CD4-positive, alpha-beta T cell treated with Interleukin-4 for 1 hour (primary cell): ENCODE data around the gene TRDN.
"Not testable (repeated sequence)": the region's sequence is repeated elsewhere in the genome, so short reads cannot be mapped to it uniquely, and the experiment has no call there.

Experiments used
- DNase-seq, 2 donors: peaks; one replicate each; pipeline ENCODE4 v3.0.0-alpha.2; 2020 to 2022

TRDN gene

GRCh38 chr6:123629258-123629941 lies 7.3 kb downstream of the TRDN start:
- no peak for DNase-seq

DNA sequence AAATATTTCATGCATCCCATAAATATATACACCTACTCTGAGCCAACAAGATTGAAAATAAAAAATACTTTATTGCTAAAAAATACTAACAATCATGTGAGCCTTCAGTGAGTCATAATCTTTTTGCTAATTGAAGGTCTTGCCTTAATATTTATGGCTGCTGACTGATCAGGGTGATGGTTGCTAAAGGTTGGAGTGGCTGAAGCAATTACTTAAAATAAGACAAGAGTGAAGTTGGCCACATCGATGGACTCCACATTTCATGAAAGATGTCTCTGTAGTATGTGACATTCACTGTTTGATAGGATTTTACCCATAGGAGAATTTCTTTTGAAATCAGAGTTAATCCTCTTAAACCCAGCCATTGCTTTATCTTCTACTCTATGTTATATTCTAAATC lies 11.1 kb downstream of the TRDN start:
- DNase-seq, result no peak

- no peak for DNase-seq
These were observed 14.0 kb downstream of the TRDN start for GRCh38 chr6:123622780-123623179.

GRCh38 chr6:123619156-123619555 lies 17.6 kb downstream of the TRDN start:
- DNase-seq, result no peak

DNA sequence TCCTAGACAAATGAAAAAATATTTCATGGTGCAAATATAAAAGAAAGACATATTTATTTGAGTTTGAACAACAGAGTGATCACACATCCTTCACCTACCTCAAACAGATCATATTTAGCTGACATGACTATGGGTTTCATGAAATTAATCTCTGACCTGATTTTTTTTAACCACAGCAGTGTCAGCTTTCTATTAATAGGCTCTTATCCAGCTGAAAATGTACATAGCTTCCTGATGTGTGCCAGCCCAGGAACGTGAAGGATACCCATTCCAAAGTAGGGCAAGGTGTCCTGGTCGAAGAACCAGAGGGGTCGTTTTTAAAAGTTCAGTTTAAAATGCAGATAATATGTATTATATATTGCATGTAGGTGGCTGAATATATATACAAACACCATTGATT lies 19.8 kb downstream of the TRDN start:
- no peak for DNase-seq

- no peak for DNase-seq
These were observed 20.7 kb downstream of the TRDN start for GRCh38 chr6:123616016-123616415.

GRCh38 chr6:123610779-123611178 lies 26.0 kb downstream of the TRDN start:
- no peak for DNase-seq

GRCh38 chr6:123604067-123604466 lies 32.7 kb downstream of the TRDN start:
- no peak for DNase-seq

GRCh38 chr6:123598011-123598410 lies 38.7 kb downstream of the TRDN start:
- DNase-seq, result no peak

DNA sequence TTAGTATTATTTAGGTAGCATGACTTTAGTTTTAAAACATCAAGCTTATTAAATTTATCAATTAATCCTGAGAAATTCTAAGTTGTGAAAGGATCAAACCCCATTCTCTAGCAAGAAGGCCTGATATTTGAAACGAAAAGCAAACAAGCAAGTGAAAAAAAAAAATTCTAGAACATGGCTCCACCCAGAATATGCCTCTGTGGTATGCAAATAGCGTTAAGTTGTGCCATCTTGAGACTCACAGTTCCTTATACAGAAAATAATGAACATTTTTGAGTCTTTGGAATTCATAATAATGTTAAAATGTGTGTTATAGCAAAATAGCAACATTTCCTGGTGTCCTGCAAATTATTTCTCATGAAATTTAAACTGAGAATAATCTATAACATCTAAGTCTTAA lies 42.0 kb downstream of the TRDN start:
- no peak for DNase-seq

GRCh38 chr6:123592426-123592825 lies 44.3 kb downstream of the TRDN start:
- no peak for DNase-seq

DNA sequence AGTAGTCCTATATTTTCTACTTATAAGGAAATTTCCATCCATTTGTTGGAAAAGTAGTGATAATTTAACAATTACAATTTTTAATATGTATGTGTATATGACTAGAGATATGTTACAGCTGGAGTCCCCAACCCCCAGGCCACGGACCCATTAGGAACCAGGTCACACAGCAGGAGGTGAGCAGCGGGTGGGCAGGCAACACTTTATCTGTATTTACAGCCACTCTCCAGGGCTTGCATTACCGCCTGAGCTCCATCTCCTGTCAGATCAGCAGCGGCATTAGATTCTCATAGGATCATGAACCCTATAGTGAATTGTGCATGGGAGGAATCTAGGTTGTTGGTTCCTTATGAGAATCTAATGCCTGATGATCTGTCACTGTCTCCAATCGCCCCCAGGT lies 46.8 kb downstream of the TRDN start:
- no peak for DNase-seq

DNA sequence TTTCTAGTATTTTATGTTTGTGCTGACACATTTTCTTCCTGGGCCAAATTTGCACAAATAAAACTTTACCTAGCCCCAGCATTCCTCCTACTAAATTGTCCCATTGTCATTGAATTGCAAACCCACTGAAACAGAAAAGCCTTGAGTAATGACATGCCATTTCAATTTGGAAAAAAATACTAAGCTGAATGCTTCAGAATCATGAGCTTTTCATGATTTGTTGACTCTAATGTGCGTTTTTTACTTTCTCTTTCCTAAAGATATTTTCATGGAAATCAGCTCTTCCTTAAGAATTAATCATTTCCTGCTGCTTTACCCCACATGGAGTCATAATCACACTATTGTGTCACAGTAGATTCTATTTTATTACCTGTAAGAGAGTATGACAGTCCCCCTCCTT lies 47.4 kb downstream of the TRDN start:
- DNase-seq, result no peak

DNA sequence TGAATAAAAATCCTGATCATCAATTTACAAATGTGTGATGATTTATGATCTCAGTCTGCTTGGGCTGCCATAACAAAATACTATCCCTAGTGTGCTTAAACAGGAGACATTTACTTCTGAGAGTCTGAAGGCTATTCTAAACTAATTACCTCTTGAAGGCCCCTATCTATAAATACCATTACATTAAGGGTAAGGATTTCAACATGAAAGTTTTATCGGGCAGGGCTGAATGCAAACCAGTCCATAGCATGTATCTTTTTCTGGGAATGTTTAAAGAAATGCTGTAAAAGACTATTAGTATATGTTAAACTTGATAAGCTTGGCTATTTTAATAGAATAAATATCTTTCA lies 48.2 kb downstream of the TRDN start:
- DNase-seq, result no peak

GRCh38 chr6:123587838-123588545 lies 48.8 kb downstream of the TRDN start:
- DNase-seq, result no peak

- not testable (repeated sequence) for DNase-seq
These were observed 49.3 kb downstream of the TRDN start for GRCh38 chr6:123587407-123587806.

GRCh38 chr6:123580331-123580730 lies 56.4 kb downstream of the TRDN start:
- DNase-seq, result no peak

DNA sequence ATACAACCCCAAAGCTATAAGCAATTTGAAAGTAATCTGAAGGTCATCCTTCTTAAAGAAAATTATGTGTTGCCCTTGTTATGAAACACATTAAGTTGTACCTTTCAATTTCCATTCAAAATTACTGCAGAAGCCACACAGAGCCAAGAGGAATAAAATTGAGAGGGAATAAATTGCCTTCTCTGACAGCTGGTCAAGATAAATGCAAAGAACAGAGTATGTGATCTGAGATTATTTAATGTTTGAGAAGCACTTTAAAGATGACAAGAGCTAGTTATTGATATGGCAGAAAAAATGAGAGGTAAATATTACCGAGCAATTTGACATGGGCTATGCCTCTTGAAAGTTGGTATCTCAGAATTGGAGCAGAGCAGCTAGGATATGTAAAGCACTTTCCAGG lies 61.6 kb downstream of the TRDN start:
- DNase-seq, result no peak

- DNase-seq, result no peak
These were observed 65.7 kb downstream of the TRDN start for GRCh38 chr6:123570813-123571684.

- no peak for DNase-seq
These were observed 67.2 kb downstream of the TRDN start for GRCh38 chr6:123569575-123569974.

GRCh38 chr6:123565529-123565928 lies 71.2 kb downstream of the TRDN start:
- DNase-seq, result no peak

- no peak for DNase-seq
These were observed 72.4 kb downstream of the TRDN start for GRCh38 chr6:123564361-123564760.

DNA sequence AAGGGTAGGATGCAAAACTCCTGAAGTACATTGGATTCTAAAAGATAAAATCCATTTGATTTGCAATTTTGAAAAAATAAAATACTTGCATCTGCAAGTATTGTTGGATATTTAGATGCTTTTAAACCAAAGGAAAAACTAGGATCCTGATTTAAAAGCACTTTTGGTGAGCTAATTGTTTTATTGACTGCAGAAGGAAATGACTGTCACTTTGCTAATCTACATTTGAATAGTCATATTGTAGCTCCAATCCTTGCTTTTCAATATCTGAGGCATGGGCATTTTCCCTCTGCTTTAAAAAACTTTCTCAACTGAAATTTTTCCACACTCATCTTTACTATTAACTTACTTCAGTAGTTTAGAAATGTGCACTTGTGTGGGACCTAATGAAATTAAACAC lies 74.1 kb downstream of the TRDN start:
- DNase-seq, result no peak

- no peak for DNase-seq
These were observed 74.5 kb downstream of the TRDN start for GRCh38 chr6:123562264-123562663.
